Karpas-422 (cell line): ENCODE measurements around the gene CALB2. TPM values are rescaled to one million over a fixed set of nuclear protein-coding genes. Genes with fewer than 3 reads are reported as not detected.
"Not testable (repeated sequence)": the region's sequence is repeated elsewhere in the genome, so short reads cannot be mapped to it uniquely, and the experiment has no call there.

Source experiments
- DNase-seq: peaks from one replicate; pipeline ENCODE4 v3.0.0-alpha.2; 2015
- H2AFZ ChIP-seq: fragments of 200-600 bp; sonication (generic); 2 replicates; pipeline ENCODE4 v1.6.1; 2014; ENCODE audit warnings: antibody characterized with exemption, low read length, mixed read lengths
- H3K27ac ChIP-seq: fragments of 200-600 bp; sonication (generic); 2 replicates; pipeline ENCODE4 v1.5.1; 2014; ENCODE audit warnings: mild to moderate bottlenecking, low read length, moderate library complexity
- H3K27me3 ChIP-seq: fragments of 200-600 bp; sonication (generic); 2 replicates; pipeline ENCODE4 v1.6.1; 2014; ENCODE audit warnings: low read length, mixed read lengths
- H3K36me3 ChIP-seq: fragments of 200-600 bp; sonication (generic); 2 replicates; pipeline ENCODE4 v1.6.1; 2014; ENCODE audit warnings: low read length, mixed read lengths; ENCODE audit not compliant: insufficient read depth
- H3K4me1 ChIP-seq: fragments of 200-600 bp; sonication (generic); 2 replicates; pipeline ENCODE4 v1.6.1; 2014; ENCODE audit warnings: mild to moderate bottlenecking, low read length, mixed read lengths
- H3K4me2 ChIP-seq: fragments of 200-600 bp; sonication (generic); 2 replicates; pipeline ENCODE4 v1.6.1; 2014; ENCODE audit warnings: low read length, low read depth, mild to moderate bottlenecking; ENCODE audit not compliant: poor library complexity, severe bottlenecking
- H3K4me3 ChIP-seq: fragments of 200-600 bp; sonication (generic); 2 replicates; pipeline ENCODE4 v1.5.1; 2014; ENCODE audit warnings: mild to moderate bottlenecking, antibody characterized with exemption, low read length, mixed read lengths
- H3K79me2 ChIP-seq: fragments of 200-600 bp; sonication (generic); 2 replicates; pipeline ENCODE4 v1.6.1; 2014; ENCODE audit warnings: mild to moderate bottlenecking, low read length, mixed read lengths
- H3K9ac ChIP-seq: fragments of 200-600 bp; sonication (generic); 2 replicates; pipeline ENCODE4 v1.6.0; 2014; ENCODE audit warnings: low read length
- H3K9me2 ChIP-seq: fragments of 200-600 bp; sonication (generic), shearing (Covaris generic); replicated peaks from 2 replicates; pipeline ENCODE4 v1.6.0; 2014; ENCODE audit warnings: mild to moderate bottlenecking, low read length, moderate library complexity; ENCODE audit not compliant: insufficient read depth
- H3K9me3 ChIP-seq: fragments of 300-700, 200-600 bp; sonication (generic); 2 replicates; pipeline ENCODE4 v1.6.1; 2014; ENCODE audit warnings: low read length, mixed read lengths
- H4K20me1 ChIP-seq: fragments of 200-600 bp; sonication (generic); 2 replicates; pipeline ENCODE4 v1.6.1; 2014; ENCODE audit warnings: mild to moderate bottlenecking, antibody characterized with exemption, low read length, low read depth; ENCODE audit not compliant: insufficient read depth
- total RNA-seq: library from RNA; depleted of rRNA; stranded (reverse); fragments of >200 nt; shearing (Covaris generic); gene quantifications from 2 replicates; pipeline ENCODE4 v1.2.3, GENCODE V29; 2014; ENCODE audit warnings: low replicate concordance; rRNA removed

The CALB2 gene, protein sequence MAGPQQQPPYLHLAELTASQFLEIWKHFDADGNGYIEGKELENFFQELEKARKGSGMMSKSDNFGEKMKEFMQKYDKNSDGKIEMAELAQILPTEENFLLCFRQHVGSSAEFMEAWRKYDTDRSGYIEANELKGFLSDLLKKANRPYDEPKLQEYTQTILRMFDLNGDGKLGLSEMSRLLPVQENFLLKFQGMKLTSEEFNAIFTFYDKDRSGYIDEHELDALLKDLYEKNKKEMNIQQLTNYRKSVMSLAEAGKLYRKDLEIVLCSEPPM
- not detected in 2 replicates for total RNA-seq

- Histone ChIP-seq H3K4me1 (peaks cover 5% of the 10 kb centered on the region; the same call in 1 of the 2 replicates), H3K27me3 (no peaks in the 10 kb centered on the region), H3K79me2 (no peaks in the 10 kb centered on the region), H3K9me2 (no peaks in the 10 kb centered on the region), H3K9ac (no peak within 1 kb of the TSS), H3K4me3 (no peak within 1 kb of the TSS), H3K9me3 (no peaks in the 10 kb centered on the region), H3K4me2 (peak within 1 kb of the TSS; percentile 41), H3K27ac (no peak within 1 kb of the TSS), H3K36me3 (no peaks in the 10 kb centered on the region), H4K20me1 (no peaks in the 10 kb centered on the region), H2AFZ (no peak within 1 kb of the TSS)
- DNase-seq: peak; percentile 84
Observed at GRCh38 chr16:71358464-71358998, at the start of gene CALB2. CALB2 (plus strand) TSS chr16:71358723; CDS start chr16:71358793, 70 bp downstream.

GRCh38 chr16:71311553-71312158 is 46.9 kb upstream of the CALB2 start:
- peak; percentile 71 for DNase-seq
- Histone ChIP-seq H3K27ac (no peak overlapping the region), H3K27me3 (no peaks in the 10 kb centered on the region), H3K79me2 (no peaks in the 10 kb centered on the region), H3K36me3 (no peaks in the 10 kb centered on the region), H2AFZ (no peak overlapping the region), H4K20me1 (no peaks in the 10 kb centered on the region; the same call in 1 of the 2 replicates), H3K9me2 (no peaks in the 10 kb centered on the region), H3K9me3 (no peaks in the 10 kb centered on the region), H3K4me3 (no peak overlapping the region), H3K4me2 (no peak overlapping the region), H3K9ac (no peak overlapping the region), H3K4me1 (peaks cover 6% of the 10 kb centered on the region)

GRCh38 chr16:71313591-71313990 is 44.9 kb upstream of the CALB2 start:
- H3K27me3 ChIP-seq, H3K9ac ChIP-seq, H4K20me1 ChIP-seq, H3K4me3 ChIP-seq, H3K4me2 ChIP-seq, H3K9me2 ChIP-seq, H3K79me2 ChIP-seq, H3K9me3 ChIP-seq, H2AFZ ChIP-seq, H3K27ac ChIP-seq, DNase-seq, H3K36me3 ChIP-seq: not testable (repeated sequence)
- peaks cover 13% of the 10 kb centered on the region for H3K4me1 ChIP-seq

- Histone ChIP-seq H3K36me3 (no peaks in the 10 kb centered on the region), H2AFZ (no peak overlapping the region), H3K79me2 (no peaks in the 10 kb centered on the region), H3K9me3 (no peaks in the 10 kb centered on the region), H3K4me3 (no peak overlapping the region), H3K9ac (no peak overlapping the region), H3K9me2 (no peaks in the 10 kb centered on the region), H3K27ac (no peak overlapping the region), H3K4me1 (peaks cover 17% of the 10 kb centered on the region), H4K20me1 (no peaks in the 10 kb centered on the region; the same call in 1 of the 2 replicates), H3K27me3 (no peaks in the 10 kb centered on the region), H3K4me2 (no peak overlapping the region)
- DNase-seq: no peak
Observed at GRCh38 chr16:71315269-71315668, 43.3 kb upstream of the CALB2 start.

GRCh38 chr16:71319999-71320398 is 38.5 kb upstream of the CALB2 start:
- DNase-seq: no peak
- Histone ChIP-seq H3K4me3 (no peak overlapping the region), H3K79me2 (no peaks in the 10 kb centered on the region), H3K27ac (no peak overlapping the region), H3K4me2 (no peak overlapping the region), H3K9me2 (no peaks in the 10 kb centered on the region), H3K36me3 (no peaks in the 10 kb centered on the region), H4K20me1 (no peaks in the 10 kb centered on the region), H2AFZ (no peak overlapping the region), H3K9me3 (no peaks in the 10 kb centered on the region), H3K27me3 (no peaks in the 10 kb centered on the region), H3K9ac (no peak overlapping the region), H3K4me1 (peaks cover 17% of the 10 kb centered on the region)

DNA sequence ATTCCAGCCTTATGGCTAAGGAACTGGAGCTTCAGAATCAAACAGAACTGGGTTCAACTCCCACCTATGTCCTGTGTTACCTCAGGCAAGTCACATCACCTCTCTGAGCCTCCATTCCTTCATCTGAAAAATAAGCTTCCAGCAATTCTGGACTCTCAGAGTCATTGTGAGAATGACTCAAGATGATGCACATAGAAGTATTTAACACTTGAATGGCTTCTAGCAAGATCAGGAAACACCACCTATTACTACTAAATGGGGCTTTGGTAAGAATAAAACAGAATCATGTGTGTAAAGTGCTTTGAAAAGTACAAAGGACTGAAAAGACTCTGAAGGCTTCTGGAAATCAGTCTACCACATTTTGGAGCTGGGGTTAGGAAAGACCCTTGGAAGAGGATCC is 30.8 kb upstream of the CALB2 start:
- H3K4me2 ChIP-seq: no peak overlapping the region
- H3K9ac ChIP-seq: no peak overlapping the region
- H3K9me3 ChIP-seq: no peaks in the 10 kb centered on the region; the same call in 1 of the 2 replicates
- H3K4me3 ChIP-seq: no peak overlapping the region
- H3K4me1 ChIP-seq: no peaks in the 10 kb centered on the region
- H3K27ac ChIP-seq: no peak overlapping the region
- H4K20me1 ChIP-seq: no peaks in the 10 kb centered on the region
- no peaks in the 10 kb centered on the region for H3K9me2 ChIP-seq
- H3K79me2 ChIP-seq: no peaks in the 10 kb centered on the region
- no peaks in the 10 kb centered on the region for H3K36me3 ChIP-seq
- H2AFZ ChIP-seq: no peak overlapping the region
- no peaks in the 10 kb centered on the region for H3K27me3 ChIP-seq
- no peak for DNase-seq

GRCh38 chr16:71328151-71328550 is 30.4 kb upstream of the CALB2 start:
- H3K9ac ChIP-seq: no peak overlapping the region
- H3K27me3 ChIP-seq: no peaks in the 10 kb centered on the region
- H3K4me2 ChIP-seq: no peak overlapping the region
- no peaks in the 10 kb centered on the region; the same call in 1 of the 2 replicates for H3K9me3 ChIP-seq
- no peaks in the 10 kb centered on the region for H3K36me3 ChIP-seq
- DNase-seq: no peak
- no peaks in the 10 kb centered on the region for H3K9me2 ChIP-seq
- no peaks in the 10 kb centered on the region for H3K4me1 ChIP-seq
- H3K79me2 ChIP-seq: no peaks in the 10 kb centered on the region
- no peaks in the 10 kb centered on the region for H4K20me1 ChIP-seq
- H3K4me3 ChIP-seq: no peak overlapping the region
- no peak overlapping the region for H3K27ac ChIP-seq
- H2AFZ ChIP-seq: no peak overlapping the region

GRCh38 chr16:71337631-71338030 is 20.9 kb upstream of the CALB2 start:
- Histone ChIP-seq H3K27me3 (no peaks in the 10 kb centered on the region), H2AFZ (no peak overlapping the region), H3K4me3 (no peak overlapping the region), H3K4me1 (no peaks in the 10 kb centered on the region), H3K9me2 (no peaks in the 10 kb centered on the region), H3K9ac (no peak overlapping the region), H4K20me1 (no peaks in the 10 kb centered on the region), H3K36me3 (no peaks in the 10 kb centered on the region), H3K79me2 (no peaks in the 10 kb centered on the region), H3K27ac (no peak overlapping the region), H3K4me2 (no peak overlapping the region), H3K9me3 (no peaks in the 10 kb centered on the region)
- no peak for DNase-seq
